CD4-positive, alpha-beta T cell (primary cell): Measurements from ENCODE around the gene CACNA2D4. TPM values are rescaled to one million over a fixed set of nuclear protein-coding genes. Genes with fewer than 3 reads are reported as not detected.

Experiments
- ATAC-seq: fragments of 200-7000 bp; cut with Tn5 transposase; one replicate; pipeline ENCODE4 v1.10.0; 2022; ENCODE audit warnings: mild to moderate bottlenecking; ENCODE audit not compliant: poor library complexity
- CTCF ChIA-PET: fragments of 350-600 bp; sonication (Branson Sonifier 250); formaldehyde crosslinking; loops from one replicate; lab custom pipeline; 2021; ENCODE audit warnings: antibody characterized with exemption, inconsistent platforms; lab: Charles Lee
- POLR2A ChIA-PET: fragments of 350-600 bp; sonication (Branson Sonifier 250); formaldehyde crosslinking; loops from one replicate; lab custom pipeline; 2021; ENCODE audit warnings: antibody characterized with exemption, inconsistent platforms; lab: Charles Lee
- DNase-seq, 14 experiments: peaks; one replicate each; pipeline ENCODE4 v3.0.0-alpha.2; 2013 to 2020; ENCODE audit warnings: mixed read lengths in 2 of 14
- H3K27ac ChIP-seq, 2 donors: one replicate each; pipeline versions ENCODE4 v1.5.1 to v1.7.0; 2013; ENCODE audit warnings: low read length in 2 of 2, low read depth in 1 of 2, mild to moderate bottlenecking in 1 of 2
- H3K27me3 ChIP-seq, 2 experiments: 1 replicate in 1 of 2; 2 replicates in 1 of 2; pipeline versions ENCODE4 v1.6.1 to v1.7.0; 2013; ENCODE audit warnings: low read length in 2 of 2, control low read depth in 1 of 2, mild to moderate bottlenecking in 1 of 2, moderate library complexity in 1 of 2; ENCODE audit not compliant: insufficient read depth in 2 of 2, control insufficient read depth in 1 of 2
- H3K36me3 ChIP-seq: one replicate; pipeline ENCODE4 v1.6.1; 2013; ENCODE audit warnings: low read length, control low read depth; ENCODE audit not compliant: insufficient read depth
- H3K4me1 ChIP-seq: one replicate; pipeline ENCODE4 v1.6.1; 2013; ENCODE audit warnings: low read length, control low read depth; ENCODE audit not compliant: insufficient read depth
- H3K4me3 ChIP-seq: one replicate; pipeline ENCODE4 v1.5.1; 2013; ENCODE audit warnings: mild to moderate bottlenecking, low read length, moderate library complexity
- H3K9me3 ChIP-seq, 2 experiments: 1 replicate in 1 of 2; 2 replicates in 1 of 2; pipeline versions ENCODE4 v1.6.1 to v1.7.0; 2013; ENCODE audit warnings: low read length in 2 of 2, mild to moderate bottlenecking in 2 of 2, control low read depth in 1 of 2, moderate library complexity in 1 of 2; ENCODE audit not compliant: control insufficient read depth in 1 of 2, insufficient read depth in 1 of 2
- H3K27ac Mint-ChIP-seq: one replicate; pipeline ENCODE4 v1.8.0; 2020; ENCODE audit warnings: mixed read lengths
- H3K27me3 Mint-ChIP-seq: one replicate; pipeline ENCODE4 v1.8.0; 2021; ENCODE audit warnings: mixed read lengths
- H3K36me3 Mint-ChIP-seq: one replicate; pipeline ENCODE4 v1.8.0; 2021; ENCODE audit warnings: low read depth, mixed read lengths
- H3K4me1 Mint-ChIP-seq: one replicate; pipeline ENCODE4 v1.8.0; 2021; ENCODE audit warnings: low read depth, mixed read lengths
- H3K4me3 Mint-ChIP-seq: one replicate; pipeline ENCODE4 v1.8.0; 2020; ENCODE audit warnings: mild to moderate bottlenecking, mixed read lengths
- H3K9me3 Mint-ChIP-seq: one replicate; pipeline ENCODE4 v1.8.0; 2020; ENCODE audit warnings: mixed read lengths
- intact Hi-C, 2 experiments: fragments of 100-400 bp; cut with DNase I in 1 of 2; cut with micrococcal nuclease in 1 of 2; formaldehyde crosslinking; loops; one replicate each; pipeline versions ENCODE4 v1.15.1 to v1.9.0; 2023 to 2025; cut with DNase I, micrococcal nuclease
- total RNA-seq, 174 experiments: library from RNA in 2 of 174; stranded (reverse) in 2 of 174; gene quantifications; one replicate each; pipeline ENCODE4 v1.2.3 and lab custom pipeline; 2021 to 2026
- TF ChIP-seq, protein P1 (sequence below): fragments of 200-600 bp; IDR thresholded peaks from one replicate; pipeline ENCODE4 v1.8.0; 2022; ENCODE audit warnings: antibody characterized with exemption, mild to moderate bottlenecking

Gene CACNA2D4
- total RNA-seq, 2 experiments from 2014 or later = 10.5 to 11.3 TPM

DNA sequence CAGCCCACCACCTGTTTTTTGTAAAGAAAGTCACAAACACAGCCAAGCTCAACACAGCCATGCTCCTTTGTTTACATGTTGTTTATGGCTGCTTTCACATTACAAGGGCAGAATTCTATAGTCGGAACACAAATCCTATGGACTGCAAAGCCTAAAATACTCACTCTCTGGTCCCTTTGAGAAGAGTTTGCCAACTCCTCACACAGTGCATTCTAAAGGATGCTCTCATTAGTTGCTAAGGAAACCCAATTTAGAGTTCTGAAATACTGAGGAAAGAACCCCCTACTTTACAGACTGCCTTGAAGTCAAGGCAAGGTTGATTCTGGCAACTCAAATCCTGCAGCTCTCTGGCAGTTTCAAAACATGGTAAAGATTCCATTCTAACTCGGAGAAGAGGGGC lies 47.5 kb upstream of the CACNA2D4 start:
- H3K27me3 Mint-ChIP-seq = no peaks in the 10 kb centered on the region
- H3K27ac Mint-ChIP-seq = no peak overlapping the region
- H3K4me3 Mint-ChIP-seq = no peak overlapping the region
- Histone ChIP-seq H3K4me3 (no peak overlapping the region), H3K27ac (no peak overlapping the region), H3K9me3 (no peaks in the 10 kb centered on the region), H3K4me1 (no peaks in the 10 kb centered on the region), H3K27me3 (no peaks in the 10 kb centered on the region), H3K36me3 (peaks cover 47% of the 10 kb centered on the region)
- peaks cover 58% of the 10 kb centered on the region for H3K36me3 Mint-ChIP-seq
- TF ChIP-seq, protein P1, sequence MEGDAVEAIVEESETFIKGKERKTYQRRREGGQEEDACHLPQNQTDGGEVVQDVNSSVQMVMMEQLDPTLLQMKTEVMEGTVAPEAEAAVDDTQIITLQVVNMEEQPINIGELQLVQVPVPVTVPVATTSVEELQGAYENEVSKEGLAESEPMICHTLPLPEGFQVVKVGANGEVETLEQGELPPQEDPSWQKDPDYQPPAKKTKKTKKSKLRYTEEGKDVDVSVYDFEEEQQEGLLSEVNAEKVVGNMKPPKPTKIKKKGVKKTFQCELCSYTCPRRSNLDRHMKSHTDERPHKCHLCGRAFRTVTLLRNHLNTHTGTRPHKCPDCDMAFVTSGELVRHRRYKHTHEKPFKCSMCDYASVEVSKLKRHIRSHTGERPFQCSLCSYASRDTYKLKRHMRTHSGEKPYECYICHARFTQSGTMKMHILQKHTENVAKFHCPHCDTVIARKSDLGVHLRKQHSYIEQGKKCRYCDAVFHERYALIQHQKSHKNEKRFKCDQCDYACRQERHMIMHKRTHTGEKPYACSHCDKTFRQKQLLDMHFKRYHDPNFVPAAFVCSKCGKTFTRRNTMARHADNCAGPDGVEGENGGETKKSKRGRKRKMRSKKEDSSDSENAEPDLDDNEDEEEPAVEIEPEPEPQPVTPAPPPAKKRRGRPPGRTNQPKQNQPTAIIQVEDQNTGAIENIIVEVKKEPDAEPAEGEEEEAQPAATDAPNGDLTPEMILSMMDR = no peak
- ATAC-seq (no peak), DNase-seq (no peak)
- POLR2A ChIA-PET = no interaction called here
- intact Hi-C loops = no loop called here
- CTCF ChIA-PET = no interaction called here
- no peaks in the 10 kb centered on the region for H3K9me3 Mint-ChIP-seq
- no peaks in the 10 kb centered on the region for H3K4me1 Mint-ChIP-seq

DNA sequence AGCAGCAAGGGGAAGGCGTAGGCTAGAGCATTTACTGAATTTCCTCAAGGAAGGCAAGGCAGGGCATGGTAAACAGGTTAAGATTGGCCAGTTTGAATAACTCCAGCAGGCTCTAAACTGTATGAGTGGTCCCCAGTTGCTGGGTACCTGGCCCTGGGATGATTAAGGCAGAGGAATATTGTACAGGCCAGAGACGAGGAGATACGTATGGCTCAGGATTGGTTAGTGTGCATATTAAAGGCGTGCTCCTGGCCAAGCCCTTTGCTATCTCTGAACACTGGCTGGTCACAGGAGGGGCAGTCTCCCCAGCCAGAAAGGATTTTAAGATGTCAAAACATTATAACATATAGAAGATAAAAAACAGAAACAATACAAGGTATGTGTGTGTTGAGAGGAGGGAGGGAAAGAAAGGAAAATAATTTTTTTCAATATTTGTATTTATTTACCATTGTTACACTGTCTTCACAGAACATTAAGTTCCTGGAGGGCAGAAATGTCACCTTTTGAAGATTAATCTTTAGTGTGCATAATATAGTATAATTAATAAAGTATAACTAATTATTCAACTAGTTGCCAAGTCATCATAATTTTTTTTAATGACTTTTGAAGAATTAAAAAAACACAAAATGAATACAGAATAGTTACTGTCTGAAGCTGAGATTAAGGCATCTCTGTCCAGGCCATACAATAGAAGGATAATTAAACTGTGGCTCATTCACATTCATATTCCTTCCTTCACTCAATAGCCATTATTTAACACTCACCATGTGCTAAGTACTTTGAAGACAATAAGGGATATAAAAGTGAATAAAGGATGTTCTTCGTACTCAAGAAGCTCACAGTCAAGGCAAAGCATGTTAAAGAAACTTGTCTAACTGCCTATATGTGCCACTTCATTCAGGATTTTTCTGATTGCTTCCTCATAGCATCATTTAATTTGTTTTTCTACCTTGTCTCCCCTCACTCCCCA lies 43.9 kb upstream of the CACNA2D4 start:
- Mint-ChIP-seq H3K36me3 (peaks cover 81% of the 10 kb centered on the region), H3K4me1 (no peaks in the 10 kb centered on the region), H3K9me3 (no peaks in the 10 kb centered on the region), H3K27me3 (no peaks in the 10 kb centered on the region), H3K27ac (no peak overlapping the region), H3K4me3 (no peak overlapping the region)
- ChIA-PET POLR2A (no interaction called here), CTCF (interaction anchor here (1.2 kb wide), 1 partner anchor 22 kb away, joined by 5 read pairs; no protein-coding TSS in a partner anchor)
- Histone ChIP-seq H3K27me3 (no peaks in the 10 kb centered on the region), H3K9me3 (no peaks in the 10 kb centered on the region), H3K4me3 (no peak overlapping the region), H3K27ac (peak overlapping the region in 1 of 2 donors; percentile 17), H3K36me3 (peaks cover 50% of the 10 kb centered on the region), H3K4me1 (no peaks in the 10 kb centered on the region)
- DNase-seq (no peak), ATAC-seq (no peak)
- TF ChIP-seq, protein P1 = no peak
- intact Hi-C loops = no loop called here

DNA sequence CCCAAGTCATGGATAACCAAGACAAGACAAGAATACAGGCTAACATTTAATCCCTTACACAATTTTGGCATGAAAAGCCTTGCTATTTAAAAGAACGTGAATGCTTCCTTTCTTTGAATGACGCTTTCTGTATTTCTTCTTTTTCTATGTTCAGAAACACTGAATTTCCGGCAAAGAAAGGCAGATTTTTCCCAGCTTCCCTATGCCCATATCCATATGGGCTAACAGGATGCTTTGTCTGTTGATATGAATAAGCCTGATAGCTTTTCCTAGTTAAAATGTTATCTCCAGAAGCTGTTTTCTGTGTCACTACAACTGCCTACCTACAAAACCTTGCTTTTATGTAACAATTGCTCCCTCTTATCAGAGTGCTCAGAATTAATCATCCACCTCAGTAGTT lies 38.3 kb upstream of the CACNA2D4 start:
- TF ChIP-seq, protein P1 = no peak
- Histone ChIP-seq H3K27ac (no peak overlapping the region), H3K27me3 (no peaks in the 10 kb centered on the region), H3K4me1 (no peaks in the 10 kb centered on the region), H3K9me3 (no peaks in the 10 kb centered on the region), H3K4me3 (no peak overlapping the region), H3K36me3 (peaks cover 38% of the 10 kb centered on the region)
- no peaks in the 10 kb centered on the region for H3K27me3 Mint-ChIP-seq
- H3K4me1 Mint-ChIP-seq = no peaks in the 10 kb centered on the region
- ChIA-PET CTCF (interaction anchor here (2.6 kb wide), 1 partner anchor 17 kb away, joined by 7 read pairs; no protein-coding TSS in a partner anchor), POLR2A (no interaction called here)
- H3K36me3 Mint-ChIP-seq = peaks cover 60% of the 10 kb centered on the region
- H3K9me3 Mint-ChIP-seq = no peaks in the 10 kb centered on the region
- no peak for DNase-seq
- intact Hi-C loops = no loop called here
- ATAC-seq = no peak
- no peak overlapping the region for H3K4me3 Mint-ChIP-seq
- no peak overlapping the region for H3K27ac Mint-ChIP-seq
